GM12878 (cell line): Measurements from ENCODE around the gene YARS1. TPM values are rescaled to one million over a fixed set of nuclear protein-coding genes. Genes with fewer than 3 reads are reported as not detected.

Experiments
- ATAC-seq: fragments of 200-7000 bp; cut with Tn5 transposase; 3 replicates; pipeline ENCODE4 v1.9.1; 2020; ENCODE audit warnings: mild to moderate bottlenecking, moderate library complexity
- BruUV-seq: library from RNA; stranded (reverse); fragments of 400-500 nt; replicated peaks from 2 replicates; lab custom pipeline; 2021; lab: Mats Ljungman, UMichigan
- CTCF ChIA-PET: fragments of 300-600 bp; sonication (Branson Sonifier 250); formaldehyde crosslinking; extraction: SDS; loops from one replicate; lab custom pipeline; 2021; ENCODE audit warnings: inconsistent platforms; lab: Yijun Ruan, JAX
- POLR2A ChIA-PET: fragments of 350-600 bp; formaldehyde crosslinking; extraction: SDS; loops from one replicate; lab custom pipeline; 2021; ENCODE audit warnings: inconsistent platforms; lab: Charles Lee
- RAD21 ChIA-PET: fragments of 300-600 bp; sonication (Branson Sonifier 250); formaldehyde crosslinking; loops from one replicate; lab custom pipeline; 2023; ENCODE audit warnings: antibody characterized with exemption; ENCODE audit not compliant: unreplicated experiment; lab: Charles Lee
- SMC1A ChIA-PET: fragments of 300-600 bp; sonication (Branson Sonifier 250); formaldehyde crosslinking; loops from one replicate; lab custom pipeline; 2023; ENCODE audit not compliant: unreplicated experiment, uncharacterized antibody; lab: Charles Lee
- DNase-seq: peaks from one replicate; pipeline ENCODE4 v3.0.0-alpha.2; 2011; ENCODE audit warnings: low read depth, low spot score
- FAIRE-seq: peaks from 3 replicates; lab custom pipeline; 2011; peaks lifted over from hg19 to GRCh38; lab: Jason Lieb, UNC
- H2AFZ ChIP-seq: 2 replicates; pipeline ENCODE4 v1.6.0; 2011; ENCODE audit warnings: low read depth, low read length, control low read depth; ENCODE audit not compliant: control insufficient read depth
- H3K27ac ChIP-seq: 2 replicates; pipeline ENCODE4 v1.5.1; 2011; ENCODE audit warnings: control low read depth; ENCODE audit not compliant: control insufficient read depth, insufficient read depth
- H3K27me3 ChIP-seq, 2 experiments: replicated peaks in 1 of 2; 2 replicates each; pipeline versions ENCODE4 v1.6.0 to v1.6.1; 2011; ENCODE audit warnings: low read length in 1 of 2; ENCODE audit not compliant: control insufficient read depth in 2 of 2, insufficient read depth in 2 of 2
- H3K36me3 ChIP-seq, 2 experiments: 2 replicates each; pipeline ENCODE4 v1.5.1; 2011; ENCODE audit warnings: low read length in 1 of 2; ENCODE audit not compliant: control insufficient read depth in 2 of 2, insufficient read depth in 2 of 2
- H3K4me1 ChIP-seq: 2 replicates; pipeline ENCODE4 v1.6.1; 2011; ENCODE audit warnings: mild to moderate bottlenecking, low read length, moderate library complexity, mixed read lengths; ENCODE audit not compliant: control insufficient read depth, insufficient read depth
- H3K4me2 ChIP-seq: 2 replicates; pipeline ENCODE4 v1.6.0; 2011; ENCODE audit warnings: control low read depth; ENCODE audit not compliant: control insufficient read depth, insufficient read depth
- H3K4me3 ChIP-seq: fragments of 200-600 bp; sonication (generic); 2 replicates; pipeline ENCODE4 v1.5.1; 2016
- H3K79me2 ChIP-seq: 2 replicates; pipeline ENCODE4 v1.6.0; 2011; ENCODE audit warnings: low read length; ENCODE audit not compliant: control insufficient read depth, insufficient read depth
- H3K9ac ChIP-seq: 2 replicates; pipeline ENCODE4 v1.8.0; 2011; ENCODE audit warnings: low read length, control low read depth, mixed read lengths; ENCODE audit not compliant: control insufficient read depth, insufficient read depth
- H3K9me3 ChIP-seq: replicated peaks from 3 replicates; pipeline ENCODE4 v1.5.1; 2011; ENCODE audit warnings: mild to moderate bottlenecking, low read length; ENCODE audit not compliant: control insufficient read depth, insufficient read depth
- H4K20me1 ChIP-seq: 2 replicates; pipeline ENCODE4 v1.6.0; 2011; ENCODE audit not compliant: control insufficient read depth, insufficient read depth
- ATF2 ChIP-seq: IDR thresholded peaks from 2 replicates; pipeline ENCODE4 v1.6.1; 2012; ENCODE audit warnings: low read length, inconsistent platforms
- BCLAF1 ChIP-seq: fragments of 450-650 bp; IDR thresholded peaks from 2 replicates; pipeline ENCODE4 v1.6.1; 2017; ENCODE audit warnings: antibody characterized with exemption, mild to moderate bottlenecking, moderate library complexity
- CEBPB ChIP-seq, 2 experiments: fragments of 150-350 bp in 1 of 2; IDR thresholded peaks; 2 replicates each; pipeline ENCODE4 v1.6.1; 2012 to 2014; ENCODE audit warnings: low read depth in 2 of 2, low read length in 2 of 2, borderline replicate concordance in 1 of 2, inconsistent platforms in 1 of 2
- CHD2 ChIP-seq: IDR thresholded peaks from 2 replicates; pipeline ENCODE4 v1.6.1; 2011; ENCODE audit warnings: low read depth, low read length, improper control_type of control experiment, borderline replicate concordance
- CTCF ChIP-seq, 3 experiments: IDR thresholded peaks in 2 of 3; conservative IDR thresholded peaks in 1 of 3; 2 replicates each; pipeline ENCODE4 v1.5.1; 2011; ENCODE audit warnings: low read depth in 3 of 3, low read length in 3 of 3, mild to moderate bottlenecking in 3 of 3, control low read depth in 2 of 3, moderate library complexity in 2 of 3, inconsistent platforms in 1 of 3, mixed read lengths in 1 of 3; ENCODE audit not compliant: control insufficient read depth in 2 of 3, insufficient read depth in 1 of 3; ENCODE audit errors: extremely low read depth in 1 of 3
- ELK1 ChIP-seq: IDR thresholded peaks from 2 replicates; pipeline ENCODE4 v1.6.1; 2012; ENCODE audit warnings: low read depth, low read length, improper control_type of control experiment
- EZH2 ChIP-seq: IDR thresholded peaks from 2 replicates; pipeline ENCODE4 v1.6.1; 2012; ENCODE audit warnings: low read depth, mild to moderate bottlenecking, control low read depth, inconsistent platforms, low read length, borderline replicate concordance; ENCODE audit not compliant: control insufficient read depth
- FOS ChIP-seq: IDR thresholded peaks from 3 replicates; pipeline ENCODE4 v1.6.1; 2011; ENCODE audit warnings: borderline replicate concordance; ENCODE audit not compliant: insufficient read length; ENCODE audit errors: extremely low read depth
- FOXM1 ChIP-seq: IDR thresholded peaks from 2 replicates; pipeline ENCODE4 v1.6.1; 2012; ENCODE audit warnings: low read depth, mild to moderate bottlenecking, inconsistent platforms, low read length, moderate library complexity
- GABPA ChIP-seq: IDR thresholded peaks from 2 replicates; pipeline ENCODE4 v1.6.1; 2014; ENCODE audit warnings: antibody characterized with exemption, low read depth, mild to moderate bottlenecking, inconsistent platforms
- IRF3 ChIP-seq: fragments of 450-650 bp; IDR thresholded peaks from 2 replicates; pipeline ENCODE4 v1.6.1; 2014; ENCODE audit warnings: mild to moderate bottlenecking
- KDM1A ChIP-seq: fragments of 200-600 bp; sonication (generic); IDR thresholded peaks from 2 replicates; pipeline ENCODE4 v1.6.1; 2016; ENCODE audit warnings: borderline replicate concordance
- RB1 ChIP-seq: fragments of 450-650 bp; formaldehyde crosslinking; IDR thresholded peaks from 2 replicates; pipeline ENCODE4 v1.6.1; 2017; ENCODE audit warnings: mild to moderate bottlenecking, borderline replicate concordance
- SMAD1 ChIP-seq: fragments of 450-650 bp; IDR thresholded peaks from 2 replicates; pipeline ENCODE4 v1.6.1; 2018; ENCODE audit warnings: mild to moderate bottlenecking, low read depth; ENCODE audit not compliant: partially characterized antibody
- SREBF1 ChIP-seq: IDR thresholded peaks from 2 replicates; pipeline ENCODE4 v1.6.1; 2012; ENCODE audit warnings: mild to moderate bottlenecking, low read length
- YY1 ChIP-seq: IDR thresholded peaks from 2 replicates; pipeline ENCODE4 v1.6.1; 2011; ENCODE audit warnings: low read depth, mild to moderate bottlenecking, low read length
- WGBS: methylation state at CpG from one replicate; pipeline ENCODE4 v1.1.6; 2016; ENCODE audit warnings: low lambda C conversion rate; ENCODE audit not compliant: insufficient replicate concordance, insufficient coverage; ENCODE audit errors: missing lambda C conversion rate; 5-methylcytosine and 5-hydroxymethylcytosine counted together
- in situ Hi-C: fragments of 300-500 bp; cut with MboI; formaldehyde crosslinking; loops from 9 replicates; pipeline ENCODE4 v1.14.3; 2018; ENCODE audit warnings: mixed read lengths
- intact Hi-C: fragments of 100-400 bp; cut with micrococcal nuclease; formaldehyde crosslinking; loops from one replicate; pipeline ENCODE4 v1.14.2; 2022; ENCODE audit not compliant: unreplicated experiment
- polyA plus RNA-seq, 11 experiments: library from polyadenylated mRNA; depleted of rRNA in 4 of 11; unstranded in 6 of 11; stranded (reverse) in 5 of 11; fragments of >200 nt; fragmentation: Nextera tagmentation in 4 of 11; fragmentation: Illumina TruSeq in 1 of 11; extraction: Ambion mirVana in 4 of 11; extraction: Trizol in 1 of 11; gene quantifications; 1 replicate in 1 of 11; 2 replicates in 10 of 11; pipeline versions ENCODE4 v1.2.1 to v1.2.3, GENCODE V29; 2011 to 2016; ENCODE audit warnings: inconsistent platforms in 2 of 11, missing spikeins in 2 of 11, low read depth in 1 of 11
- total RNA-seq, 4 experiments: library from RNA; depleted of rRNA in 3 of 4; stranded (reverse); fragments of >200 nt in 3 of 4; fragmentation: Illumina TruSeq in 1 of 4; extraction: Trizol in 1 of 4; gene quantifications; 2 replicates each; pipeline versions ENCODE4 v1.2.1 to v1.2.3, GENCODE V29; 2013 to 2021

YARS1 gene
- total and polyA plus RNA-seq, 10 of the 15 experiments (the other 5 are each of a cell fraction or from before 2014, with no cell fraction given) = 39.9 to 202 (median 136) TPM

- DNase-seq (no peak), ATAC-seq (no peak), FAIRE-seq (no peak)
- in situ Hi-C loops = no loop called here
- SMC1A ChIA-PET = no interaction called here
- H3K4me3 ChIP-seq = no peak overlapping the region
- RAD21 ChIA-PET = no interaction called here
- H4K20me1 ChIP-seq = no peaks in the 10 kb centered on the region
- H3K79me2 ChIP-seq = no peaks in the 10 kb centered on the region
- peaks cover 0 to 1% of the 10 kb centered on the region in 2 experiments; a peak in 1 of 4 replicates for H3K27me3 ChIP-seq
- no peak overlapping the region for H2AFZ ChIP-seq
- no peak overlapping the region for H3K9ac ChIP-seq
- no TSS peak for BruUV-seq
- TF ChIP-seq SREBF1 (no peak), BCLAF1 (no peak), CHD2 (no peak), IRF3 (no peak), CTCF (IDR thresholded peaks at IDR 0.05 in 2 of 3, conservative IDR thresholded peaks at IDR 0.05 in 1 of 3; ENCODE audit: control insufficient read depth in 2 of 3, extremely low read depth in 1 of 3, insufficient read depth in 1 of 3, low read depth in 3 of 3, low read length in 3 of 3) (no peak), ELK1 (no peak), FOS (no peak), CEBPB (IDR thresholded peaks at IDR 0.05; ENCODE audit: borderline replicate concordance in 1 of 2, low read depth in 2 of 2, low read length in 2 of 2) (no peak), FOXM1 (no peak), SMAD1 (no peak), KDM1A (no peak), ATF2 (no peak), EZH2 (no peak), GABPA (no peak), RB1 (no peak), YY1 (no peak)
- H3K36me3 ChIP-seq = no peaks in the 10 kb centered on the region
- H3K27ac ChIP-seq = no peak overlapping the region
- H3K4me1 ChIP-seq = peaks cover 8% of the 10 kb centered on the region
- 55% methylated on average over 3 of the region's 3 CpGs for WGBS
- CTCF ChIA-PET = interaction anchor here (0.7 to 1.8 kb wide), 3 partner anchors 13 to 48 kb away, joined by 3 to 4 read pairs (median 4); no protein-coding TSS in a partner anchor
- intact Hi-C loops = no loop called here
- no peak overlapping the region for H3K4me2 ChIP-seq
- H3K9me3 ChIP-seq = no peaks in the 10 kb centered on the region
- POLR2A ChIA-PET = interaction anchor here (0.6 to 0.9 kb wide), 2 partner anchors 20 to 66 kb away, joined by 3 read pairs; no protein-coding TSS in a partner anchor
These were observed 91.6 kb downstream of the YARS1 start for GRCh38 chr1:32725615-32725982.
